ENCODE measurements around the gene KIF26A. TPM values are rescaled to one million over a fixed set of nuclear protein-coding genes. Genes with fewer than 3 reads are reported as not detected.

KIF26A gene
- total and polyA plus RNA-seq, 2 of the 13 experiments (the other 11 are each of a cell fraction or from before 2014, with no cell fraction given): not detected

DNA sequence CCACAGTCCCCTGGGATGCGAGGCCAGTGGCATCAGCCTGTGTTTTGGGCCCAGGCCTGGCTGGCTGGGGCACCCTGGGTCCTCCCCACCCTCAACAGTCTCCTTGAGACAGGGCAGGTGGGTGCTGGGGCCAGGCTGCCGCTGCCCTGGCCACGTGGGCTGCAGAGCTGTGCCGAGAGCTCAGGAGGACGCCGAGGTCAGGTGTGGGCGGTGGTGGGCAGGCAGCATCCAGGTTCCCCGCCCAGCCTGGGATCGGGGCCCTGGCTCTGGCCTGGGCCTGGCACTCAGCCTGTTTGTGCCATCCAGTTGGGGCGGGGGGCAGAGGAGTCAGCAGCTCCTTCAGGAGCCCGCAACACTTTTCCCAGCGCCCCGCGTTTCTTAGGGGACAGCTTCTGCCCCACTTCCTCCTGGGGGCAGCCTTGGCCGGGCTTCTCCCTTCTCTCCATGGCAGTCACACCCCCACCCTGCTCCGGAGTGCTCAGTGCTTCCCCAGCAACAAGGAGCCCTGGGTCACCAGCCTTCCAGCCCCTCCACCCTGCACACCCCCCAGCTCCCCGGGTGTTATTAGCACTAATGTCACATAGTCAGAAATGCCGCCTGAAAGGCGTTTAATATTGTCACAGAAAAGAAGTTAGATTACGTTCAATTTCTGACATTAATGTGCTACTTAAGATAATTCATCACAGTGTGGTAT, 30.8 kb downstream of the KIF26A start:
- BruUV-seq (replicated peaks): no TSS peak
- peaks cover 2% of the 10 kb centered on the region; the same call in 1 of the 2 replicates for H4K20me1 ChIP-seq (ENCODE audit: insufficient read depth, low read length)
- TF ChIP-seq NAIF1 (CRISPR knock-in tag; IDR thresholded peaks at IDR 0.05; ENCODE audit: borderline replicate concordance) (no peak), EZH2 (conservative IDR thresholded peaks at IDR 0.05; ENCODE audit: low read depth, low read length) (0 out of 2 replicates have a peak, but pooled peaks have one; percentile 33)

DNA sequence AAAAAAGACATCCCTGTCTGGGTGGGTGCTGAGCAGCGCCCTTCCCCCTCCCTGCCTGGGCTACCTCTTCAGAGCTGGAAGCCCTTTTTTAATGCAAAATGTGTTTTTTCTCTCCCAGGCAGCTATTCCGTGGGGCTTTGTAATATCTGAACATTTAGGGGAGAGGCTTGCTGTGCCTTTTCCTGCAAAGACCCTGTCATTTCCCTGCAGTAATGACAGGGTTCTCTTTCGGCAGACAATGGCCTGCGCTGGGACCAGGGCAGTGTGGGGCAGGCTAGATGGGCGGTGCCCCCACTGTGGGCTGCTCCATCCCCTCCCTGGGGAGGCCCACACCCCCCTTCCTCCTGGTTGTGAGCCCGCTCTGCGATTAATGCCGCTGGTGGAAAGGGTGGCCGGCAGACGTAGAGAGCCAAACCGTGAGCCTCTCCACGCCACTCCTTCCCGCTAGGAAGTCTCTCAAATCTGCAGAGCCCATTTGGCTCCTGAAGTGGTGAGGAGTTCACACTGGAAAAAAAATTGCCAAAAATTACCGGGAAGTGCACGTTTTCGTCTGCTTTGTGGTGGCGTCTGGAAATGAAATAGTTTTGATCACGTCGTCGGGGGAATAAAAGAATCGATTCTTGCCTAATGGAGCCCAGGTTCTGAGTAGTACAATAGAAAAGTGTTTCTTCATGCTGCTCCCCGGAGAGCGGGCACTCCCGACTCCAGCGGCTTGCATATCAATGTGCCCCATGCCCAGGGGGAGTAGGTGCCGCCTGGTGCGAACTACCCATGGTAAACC, 31.5 kb downstream of the KIF26A start:
- Histone ChIP-seq H3K4me1 (ENCODE audit: insufficient read depth, low read length) (no peaks in the 10 kb centered on the region), H3K4me2 (ENCODE audit: low read depth, low read length) (no peak overlapping the region), H4K20me1 (ENCODE audit: insufficient read depth, low read length) (peaks cover 2% of the 10 kb centered on the region; the same call in 1 of the 2 replicates), H3K27me3 (ENCODE audit: control insufficient read depth in 1 of 2, insufficient read depth in 2 of 2, low read length in 2 of 2) (peaks cover 14 to 71% of the 10 kb centered on the region in 2 experiments; a peak in 4 of 5 replicates), H3K9ac (ENCODE audit: insufficient read depth, low read depth, low read length) (no peak overlapping the region), H3K27ac (ENCODE audit: extremely low read length, insufficient read depth, low read length) (no peak overlapping the region), H2AFZ (ENCODE audit: low read length) (no peak overlapping the region), H3K4me3 (replicated peaks in 1 of 3; ENCODE audit: insufficient read depth in 1 of 3, low read depth in 2 of 3, low read length in 3 of 3) (no peak overlapping the region), H3K79me2 (ENCODE audit: insufficient read depth, low read length) (no peaks in the 10 kb centered on the region), H3K36me3 (replicated peaks in 1 of 2; ENCODE audit: control insufficient read depth in 1 of 2, insufficient read depth in 2 of 2, low read length in 2 of 2) (no peaks in the 10 kb centered on the region), H3K9me3 (ENCODE audit: low read length) (no peaks in the 10 kb centered on the region)
- DNase-seq (ENCODE audit: low spot score): no peak
- ChIA-PET POLR2A (no interaction called here), CTCF (ENCODE audit: low intra/inter-chr PET ratio, low total read pairs) (no interaction called here)
- intact Hi-C loops (cut with micrococcal nuclease; ENCODE audit: unreplicated experiment): no loop called here
- WGBS (ENCODE audit: low lambda C conversion rate): 28% methylated on average over 26 of the region's 27 CpGs
- TF ChIP-seq ZNF577 (CRISPR knock-in tag; IDR thresholded peaks at IDR 0.05; ENCODE audit: borderline replicate concordance, low read depth): no peak
- TF ChIP-seq EZH2 (conservative IDR thresholded peaks at IDR 0.05; ENCODE audit: low read depth, low read length): 0 out of 2 replicates have a peak, but pooled peaks have one; percentile 29
- no peak for TF ChIP-seq ZNF143 (CRISPR knock-in tag; IDR thresholded peaks at IDR 0.05)
- ATAC-seq: no peak
- in situ Hi-C loops (cut with HindIII; ENCODE audit: extremely low pct_ligation_motif_present, low pct_unique_long_range_greater_than_20kb): no loop called here
- BruUV-seq (replicated peaks): no TSS peak
- FAIRE-seq: no peak

More for the DNA sequence above, 30.8 kb downstream of the KIF26A start:
- H3K9ac ChIP-seq (ENCODE audit: insufficient read depth, low read depth, low read length): no peak overlapping the region
- H3K4me2 ChIP-seq (ENCODE audit: low read depth, low read length): no peak overlapping the region
- H2AFZ ChIP-seq (ENCODE audit: low read length): no peak overlapping the region
- FAIRE-seq (no peak), DNase-seq (ENCODE audit: low spot score) (no peak), ATAC-seq (no peak)
- no peaks in the 10 kb centered on the region for H3K36me3 ChIP-seq (replicated peaks in 1 of 2; ENCODE audit: control insufficient read depth in 1 of 2, insufficient read depth in 2 of 2, low read length in 2 of 2)
- CTCF ChIA-PET (ENCODE audit: low intra/inter-chr PET ratio, low total read pairs): no interaction called here
- no peaks in the 10 kb centered on the region for H3K79me2 ChIP-seq (ENCODE audit: insufficient read depth, low read length)
- POLR2A ChIA-PET: no interaction called here
- WGBS (ENCODE audit: low lambda C conversion rate): 3% methylated on average over 6 of the region's 20 CpGs
- in situ Hi-C loops (cut with HindIII; ENCODE audit: extremely low pct_ligation_motif_present, low pct_unique_long_range_greater_than_20kb) (no loop called here), intact Hi-C loops (cut with micrococcal nuclease; ENCODE audit: unreplicated experiment) (no loop called here)
- H3K27ac ChIP-seq (ENCODE audit: extremely low read length, insufficient read depth, low read length): no peak overlapping the region
- peaks cover 10 to 64% of the 10 kb centered on the region in 2 experiments; a peak in 4 of 5 replicates for H3K27me3 ChIP-seq (ENCODE audit: control insufficient read depth in 1 of 2, insufficient read depth in 2 of 2, low read length in 2 of 2)
- H3K4me1 ChIP-seq (ENCODE audit: insufficient read depth, low read length): no peaks in the 10 kb centered on the region
- H3K4me3 ChIP-seq (replicated peaks in 1 of 3; ENCODE audit: insufficient read depth in 1 of 3, low read depth in 2 of 3, low read length in 3 of 3): no peak overlapping the region
- H3K9me3 ChIP-seq (ENCODE audit: low read length): no peaks in the 10 kb centered on the region

All from HepG2 (cell line).